Dedifferentiated amniotic fluid mesenchymal stem cell (primary cell): Measurements from ENCODE around the gene LRRC49.
A peak's percentile ranks its signal among the peaks of the same experiment; 100 is the strongest.
"Not testable (repeated sequence)": the region's sequence is repeated elsewhere in the genome, so short reads cannot be mapped to it uniquely, and the experiment has no call there.

Experiments
- DNase-seq: peaks from one replicate; pipeline ENCODE4 v3.0.0-alpha.2; 2016; ENCODE audit errors: extremely low spot score

LRRC49 gene, protein sequence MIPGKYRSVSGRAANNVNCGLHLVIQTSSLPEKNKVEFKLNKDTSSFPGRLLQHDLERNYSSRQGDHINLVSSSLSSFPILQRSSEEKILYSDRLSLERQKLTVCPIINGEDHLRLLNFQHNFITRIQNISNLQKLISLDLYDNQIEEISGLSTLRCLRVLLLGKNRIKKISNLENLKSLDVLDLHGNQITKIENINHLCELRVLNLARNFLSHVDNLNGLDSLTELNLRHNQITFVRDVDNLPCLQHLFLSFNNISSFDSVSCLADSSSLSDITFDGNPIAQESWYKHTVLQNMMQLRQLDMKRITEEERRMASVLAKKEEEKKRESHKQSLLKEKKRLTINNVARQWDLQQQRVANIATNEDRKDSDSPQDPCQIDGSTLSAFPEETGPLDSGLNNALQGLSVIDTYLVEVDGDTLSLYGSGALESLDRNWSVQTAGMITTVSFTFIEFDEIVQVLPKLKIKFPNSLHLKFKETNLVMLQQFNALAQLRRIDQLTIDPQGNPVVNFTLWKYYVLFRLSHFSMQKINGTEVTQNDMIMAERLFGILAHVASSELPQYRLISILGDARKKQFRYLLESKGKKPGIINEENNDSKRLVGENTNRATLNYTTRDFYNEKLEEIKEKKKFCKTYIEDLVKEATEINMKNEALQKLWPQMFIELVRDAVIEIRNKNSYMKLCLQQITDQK

DNA sequence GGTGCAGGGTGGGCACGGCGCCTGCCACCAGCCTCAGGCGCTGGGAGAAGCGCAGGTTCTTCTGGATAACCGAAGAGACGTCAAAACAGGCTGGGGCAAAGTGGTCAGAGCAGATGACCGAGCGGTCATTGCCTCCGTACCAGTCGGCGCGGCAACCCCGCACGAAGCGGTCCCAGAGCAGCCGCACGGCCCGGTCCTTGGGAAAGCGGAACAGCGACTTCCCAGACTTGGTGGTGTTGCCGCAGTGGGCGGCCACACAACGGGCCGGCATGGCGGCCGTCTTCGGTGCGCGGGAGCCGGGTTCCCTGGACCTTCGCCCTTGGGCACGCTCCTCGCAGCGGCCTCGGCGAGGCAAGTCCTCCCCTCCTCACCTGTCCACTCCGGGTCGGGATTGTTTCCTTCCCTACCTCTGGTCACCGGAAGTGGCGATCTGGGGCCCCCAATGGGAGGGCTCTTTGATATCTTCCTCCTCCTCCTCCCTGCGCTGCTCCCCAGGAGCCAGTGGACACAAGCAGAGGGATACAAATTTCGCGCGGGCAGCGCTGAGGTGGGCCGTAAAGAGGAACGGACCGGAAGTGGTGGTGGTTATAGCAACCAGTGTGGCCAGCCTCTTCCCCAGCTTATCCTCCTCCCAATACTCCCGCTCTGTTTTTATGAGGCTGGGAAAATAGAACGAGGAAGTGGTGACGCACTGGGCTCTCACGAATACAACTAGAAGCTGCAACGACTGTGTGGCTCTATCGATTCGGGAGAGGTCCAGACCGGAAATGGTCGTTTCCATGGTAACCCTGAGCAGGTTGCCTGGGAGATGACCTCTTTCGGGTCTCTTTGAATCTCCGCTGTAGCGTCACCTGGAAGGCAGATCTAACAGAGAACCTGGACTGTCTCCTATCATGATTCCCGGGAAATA is at the start of gene LRRC49, which contains the start of gene THAP10:
Gene LRRC49, plus strand, starts transcription at position 825 of the 910 bp plus-strand sequence. Its CDS starts 69 bp downstream, at position 894.
Gene THAP10, minus strand, starts transcription at position 432 of the 910 bp plus-strand sequence. Its CDS starts 161 bp downstream, at position 271.
- peak; percentile 89 for DNase-seq

DNA sequence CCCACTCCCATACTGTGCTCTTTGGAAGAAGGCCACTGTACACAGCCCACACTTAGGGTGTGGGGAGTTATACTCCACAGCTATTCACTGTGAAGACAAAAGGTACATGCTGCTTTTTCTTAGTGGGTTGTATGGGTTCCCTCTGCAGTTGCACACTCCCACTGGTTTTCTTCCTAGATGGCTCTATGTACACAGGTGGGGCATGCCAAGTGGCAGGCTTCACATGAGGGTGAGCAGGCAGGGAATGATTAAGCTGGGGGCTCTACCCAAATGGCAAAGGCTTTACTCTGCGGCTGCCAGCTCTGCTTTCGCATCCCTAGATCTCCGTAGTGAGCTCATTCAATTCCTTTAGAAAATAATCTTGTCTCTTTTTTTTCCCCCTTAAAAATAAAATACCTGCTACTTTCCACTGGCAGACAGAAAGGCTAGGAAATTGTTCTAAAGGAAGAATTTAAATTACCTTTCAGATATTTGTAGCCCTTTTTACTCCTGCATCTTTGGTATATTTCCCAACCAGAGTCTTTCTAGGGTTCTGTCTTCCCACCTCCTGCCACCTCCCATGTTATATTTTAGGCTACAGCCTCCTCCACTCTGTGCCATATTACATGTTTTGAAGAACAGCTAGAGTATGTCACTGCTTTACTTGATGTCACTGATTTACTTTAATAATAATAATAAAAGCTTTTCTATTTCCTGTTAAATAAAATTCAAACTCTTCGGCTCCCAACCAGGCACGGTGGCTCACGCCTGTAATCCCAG is 46.8 kb upstream of the LRRC49 start:
- no peak for DNase-seq

DNA sequence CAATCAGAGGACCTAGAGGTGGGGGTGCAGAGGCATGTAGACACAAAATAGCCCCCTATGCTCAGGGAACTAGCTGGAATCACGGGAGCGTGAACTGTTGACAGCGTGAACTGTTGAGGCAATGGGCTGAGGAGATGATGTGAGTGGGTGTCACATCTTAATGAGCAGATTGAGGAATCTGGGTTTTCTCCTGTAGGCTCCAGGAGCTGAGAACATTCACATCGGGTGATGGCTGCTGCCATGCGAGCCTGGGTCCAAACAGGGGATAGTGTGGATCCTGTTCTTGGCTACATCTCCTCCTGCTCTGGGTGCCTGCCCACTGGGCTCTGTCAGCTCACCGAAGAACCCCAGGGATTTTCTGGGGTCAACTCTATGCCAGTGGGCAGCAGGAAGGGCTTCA is 40.7 kb upstream of the LRRC49 start:
- no peak for DNase-seq

DNA sequence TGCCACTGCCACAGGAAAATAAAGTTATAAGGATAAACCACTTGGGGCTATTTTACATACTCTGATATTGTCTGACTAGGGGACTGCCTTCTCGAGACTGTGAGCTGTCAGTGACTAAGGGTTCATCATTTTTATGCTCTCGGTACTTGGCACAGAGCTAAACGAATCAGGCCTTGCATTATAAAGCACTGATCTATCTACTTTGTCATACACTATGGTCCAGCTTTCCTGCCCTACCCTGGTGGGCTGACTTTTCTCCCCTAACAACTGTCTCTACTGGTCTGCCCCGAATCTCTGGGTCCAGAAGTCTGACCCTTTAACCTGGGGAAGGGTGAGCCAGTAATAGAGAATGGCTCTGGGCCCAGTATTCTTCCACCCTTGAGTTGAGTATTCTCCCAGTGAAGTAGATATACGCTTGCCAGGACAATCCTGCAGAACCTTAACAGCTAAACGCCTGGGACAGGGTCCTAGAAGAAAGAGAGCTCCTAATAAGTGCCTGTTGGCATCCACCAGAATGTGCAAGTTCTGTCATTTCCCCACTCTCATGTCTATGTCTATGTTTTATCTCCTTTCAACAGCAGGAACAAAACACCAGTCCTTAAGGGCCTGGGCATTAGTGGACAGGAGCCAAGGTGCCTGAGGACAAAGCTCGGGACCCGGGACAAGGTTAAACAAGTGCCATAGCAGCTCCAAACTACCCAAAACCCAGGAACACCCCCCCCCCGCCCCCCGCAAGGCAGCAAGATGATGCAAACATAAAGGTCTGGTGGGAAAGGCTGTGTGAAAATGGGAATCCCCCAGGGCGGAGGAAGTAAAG is 39.9 kb upstream of the LRRC49 start:
- DNase-seq, result no peak

DNA sequence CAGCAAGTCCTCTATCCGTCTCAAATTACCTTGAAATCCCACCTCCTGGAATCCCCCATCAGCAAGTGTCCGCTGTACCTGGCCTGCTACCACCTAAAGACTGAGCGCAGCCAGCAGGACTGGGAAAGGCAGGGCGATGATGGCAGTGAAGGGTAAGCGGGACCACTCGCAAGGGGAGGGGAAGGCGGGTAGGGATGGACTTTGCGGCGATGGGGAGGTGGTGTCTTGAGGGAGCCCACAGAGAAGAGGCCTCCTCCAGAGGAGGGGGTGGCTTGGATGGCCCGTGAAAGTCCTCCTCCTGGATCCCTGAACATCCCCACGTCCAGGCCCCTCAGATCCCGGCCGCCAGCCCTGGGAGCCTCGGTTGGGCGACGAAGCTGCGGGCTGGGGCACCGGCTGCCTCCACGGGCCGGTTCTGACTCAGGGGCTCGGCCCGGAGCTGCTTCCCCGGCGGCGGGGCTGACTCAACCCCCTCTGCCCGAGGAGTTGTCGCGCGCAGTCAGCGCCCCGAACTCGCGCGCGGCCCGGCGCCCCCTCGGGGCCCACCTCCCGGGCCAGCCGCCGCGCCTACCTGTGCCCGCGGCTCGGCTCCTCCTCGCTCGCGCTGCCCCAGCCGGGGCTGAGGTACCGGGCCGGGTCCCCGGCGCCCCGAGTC is 39.2 kb upstream of the LRRC49 start:
- DNase-seq, result peak; percentile 49

DNA sequence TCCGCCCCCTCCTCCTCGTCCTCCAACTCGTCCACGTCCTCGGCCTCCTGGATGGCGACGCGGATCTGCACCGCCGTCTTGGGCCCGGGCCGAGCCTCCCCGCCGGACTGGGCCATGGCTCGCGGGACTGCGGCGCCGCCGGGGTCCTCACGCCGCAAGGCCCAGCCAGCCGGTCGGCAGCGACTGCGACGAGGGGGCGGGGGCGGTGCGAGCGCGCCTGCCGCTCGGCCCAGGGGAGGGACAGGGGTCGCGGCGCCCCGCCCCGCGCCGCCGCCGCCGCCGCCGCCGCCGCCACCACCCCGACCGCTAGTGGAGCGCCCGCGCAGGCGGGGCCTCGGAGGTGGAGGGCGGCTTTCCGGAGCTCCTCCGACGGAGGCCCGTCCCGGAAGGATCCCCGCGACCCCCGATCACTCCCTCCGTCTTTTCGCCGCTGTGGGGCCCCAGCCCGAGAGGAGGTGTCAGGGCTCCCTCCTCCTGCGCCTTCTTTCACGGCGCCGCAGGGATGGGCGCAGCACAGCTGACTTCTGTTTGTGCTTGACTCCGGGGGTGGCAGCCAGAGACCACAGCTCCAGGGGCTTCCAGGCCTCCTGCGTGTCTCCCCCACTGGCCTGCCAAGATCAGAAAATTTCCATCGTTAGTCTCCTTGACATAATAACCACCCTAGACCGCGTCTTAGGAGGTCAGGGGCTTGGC is 38.5 kb upstream of the LRRC49 start, which contains the start of gene LARP6:
Gene LARP6, minus strand, starts transcription at position 185 of the 693 bp plus-strand sequence. Its CDS starts 69 bp downstream, at position 116.
- DNase-seq, result no peak

DNA sequence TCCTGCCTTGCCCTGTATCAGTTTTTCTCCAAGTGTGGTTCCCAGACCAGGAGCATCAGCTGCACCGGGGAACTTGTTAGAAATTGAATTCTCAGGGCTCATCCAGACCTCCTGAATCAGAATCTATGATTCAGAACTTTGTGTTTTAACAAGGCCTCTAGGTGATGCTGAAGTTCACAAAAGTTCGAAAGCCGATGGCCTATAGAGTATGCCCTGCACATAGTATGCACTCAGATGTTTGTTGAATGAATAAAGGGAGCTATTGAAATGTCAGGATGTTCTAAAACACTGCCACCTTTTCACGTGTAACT is 38.0 kb upstream of the LRRC49 start:
- no peak for DNase-seq

DNA sequence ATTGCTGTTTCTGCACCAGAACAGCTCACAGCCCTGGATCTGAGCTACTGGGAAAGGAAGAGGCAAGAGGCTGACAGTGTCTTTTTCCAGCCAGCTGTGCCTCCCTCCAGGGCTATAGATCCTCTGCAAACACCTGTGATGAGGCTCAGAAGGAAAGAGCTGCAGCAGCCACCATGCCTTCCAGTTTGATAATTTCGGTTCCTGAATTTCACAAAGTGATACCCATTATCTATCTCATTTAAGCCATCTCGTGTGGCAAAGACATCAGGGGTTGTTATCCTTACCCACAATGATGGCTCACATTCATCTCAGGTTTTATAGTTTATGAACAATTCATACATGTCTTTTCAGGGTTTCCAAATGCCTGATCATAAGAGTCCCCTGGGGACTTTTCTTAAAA is 36.9 kb upstream of the LRRC49 start:
- DNase-seq, result no peak

DNA sequence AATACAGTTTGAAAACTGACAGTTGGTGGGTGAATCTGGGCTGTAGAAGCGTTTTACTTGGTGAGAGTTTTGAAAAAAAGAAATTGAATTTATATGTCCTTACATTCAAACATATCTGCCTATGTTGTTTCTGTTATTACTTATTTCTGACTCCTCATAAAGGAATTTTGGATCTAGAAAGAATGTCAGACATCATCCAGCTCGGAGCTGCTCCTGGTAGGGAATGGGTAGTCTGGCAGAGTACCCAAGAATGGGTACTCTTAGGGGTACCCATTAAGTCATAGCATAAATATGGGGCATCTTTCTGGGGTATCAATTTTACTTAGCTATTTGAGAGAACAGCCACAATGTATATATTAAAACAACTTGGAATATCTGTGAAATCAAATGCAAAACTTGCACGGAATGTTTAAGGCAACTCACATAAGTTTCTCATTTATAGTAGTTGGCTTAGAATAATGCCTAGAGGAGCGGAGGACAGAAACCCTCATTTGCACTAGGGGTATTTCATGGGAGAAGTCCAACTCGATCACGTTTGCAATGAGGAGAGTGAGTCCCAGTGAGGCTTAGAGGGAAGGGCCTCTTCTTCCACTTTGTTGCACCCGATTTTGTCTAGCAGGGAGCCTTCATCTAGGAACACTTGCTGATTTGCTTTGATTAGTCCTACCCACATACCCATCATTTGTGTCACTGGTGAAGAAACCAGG is 36.3 kb upstream of the LRRC49 start:
- peak; percentile 70 for DNase-seq

DNA sequence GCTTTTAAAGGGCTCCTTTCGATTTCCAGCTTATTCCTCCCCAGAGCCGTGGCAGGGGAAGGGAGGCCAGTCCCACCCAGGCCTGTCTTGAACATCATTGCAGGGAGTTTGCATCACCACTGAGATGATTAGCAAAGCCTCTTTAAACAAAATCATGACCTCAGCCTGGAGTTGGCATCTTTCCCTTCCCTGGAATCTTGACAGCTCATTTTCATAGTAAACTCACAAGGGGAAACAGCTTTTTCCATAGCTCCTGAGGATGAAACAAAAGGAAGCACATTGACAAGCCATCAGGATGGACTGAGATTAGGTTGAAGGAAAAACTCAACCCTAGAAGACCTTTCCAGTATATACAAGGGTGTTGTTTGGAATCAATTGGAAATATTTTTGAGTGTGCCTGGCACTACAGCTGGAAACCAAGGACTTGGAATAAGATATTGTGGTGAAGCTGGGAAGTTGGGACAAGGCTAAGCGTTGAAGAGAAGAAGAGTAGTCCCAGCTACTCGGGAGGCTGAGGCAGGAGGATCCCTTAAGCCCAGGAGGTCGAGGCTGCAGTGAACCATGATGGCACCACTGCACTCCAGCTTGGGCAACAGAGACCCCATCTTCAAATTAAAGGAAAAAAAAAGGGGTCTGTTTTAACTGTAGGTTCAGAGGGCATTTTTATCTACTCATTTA is 35.6 kb upstream of the LRRC49 start:
- peak; percentile 100 for DNase-seq

DNA sequence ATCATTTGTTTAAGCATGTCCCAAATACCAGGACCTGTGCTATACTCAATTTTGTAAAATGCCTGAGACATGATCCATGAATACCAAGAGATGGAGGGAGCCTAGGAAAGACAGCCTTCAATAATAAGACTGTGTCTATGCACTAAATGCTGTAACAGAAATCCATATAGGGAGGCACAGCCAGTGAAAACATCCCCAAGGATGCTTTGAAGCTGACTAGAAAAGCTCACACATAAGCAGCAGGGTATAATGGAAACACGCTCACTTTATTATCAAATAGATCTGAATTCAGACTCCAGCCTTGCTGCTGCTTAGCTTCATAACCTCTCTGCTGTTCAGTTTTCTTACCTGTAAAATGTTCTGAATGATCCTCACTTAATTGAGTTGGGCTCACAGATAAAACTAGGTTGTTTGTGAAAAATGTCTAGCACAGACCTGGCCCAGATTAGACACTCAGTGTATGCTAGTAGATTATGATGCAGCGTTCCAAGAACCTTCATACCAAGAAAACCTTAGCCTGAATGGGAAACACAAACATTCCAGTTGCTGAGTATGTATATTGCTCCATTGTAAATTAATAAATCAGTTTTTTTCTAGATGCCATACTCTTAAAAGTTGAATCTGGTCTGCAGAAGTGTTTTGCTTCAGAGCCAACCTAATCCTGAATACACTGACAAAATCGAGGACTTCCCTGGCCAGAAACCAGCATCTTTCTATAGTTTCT is 34.9 kb upstream of the LRRC49 start:
- DNase-seq, result no peak

DNA sequence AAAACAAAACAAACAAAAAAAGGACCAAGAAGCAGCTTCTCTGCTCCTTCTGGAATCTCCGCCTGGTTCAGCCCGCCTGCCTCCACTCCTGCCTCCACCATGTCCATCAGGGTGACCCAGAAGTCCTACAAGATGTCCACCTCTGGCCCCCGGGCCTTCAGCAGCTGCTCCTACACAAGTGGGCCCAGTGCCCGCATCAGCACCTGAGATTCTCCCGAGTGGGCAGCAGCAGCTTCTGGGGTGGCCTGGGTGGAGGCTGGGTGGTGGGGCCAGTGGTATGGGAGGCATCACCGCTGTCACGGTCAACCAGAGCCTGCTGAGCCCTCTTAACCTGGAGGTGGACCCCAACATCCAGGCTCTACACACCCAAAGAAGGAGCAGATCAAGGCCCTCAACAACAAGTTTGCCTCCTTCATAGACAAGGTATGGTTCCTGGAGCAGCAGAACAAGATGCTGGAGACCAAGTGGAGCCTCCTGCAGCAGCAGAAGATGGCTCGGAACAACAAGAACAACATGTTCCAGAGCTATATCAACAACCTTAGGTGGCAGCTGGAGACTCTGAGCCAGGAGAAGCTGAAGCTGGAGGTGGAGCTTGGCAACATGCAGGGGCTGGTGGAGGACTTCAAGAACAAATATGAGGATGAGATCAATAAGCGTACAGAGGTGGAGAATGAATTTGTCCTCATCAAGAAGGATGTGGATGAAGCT is 33.9 kb upstream of the LRRC49 start:
- not testable (repeated sequence) for DNase-seq

DNA sequence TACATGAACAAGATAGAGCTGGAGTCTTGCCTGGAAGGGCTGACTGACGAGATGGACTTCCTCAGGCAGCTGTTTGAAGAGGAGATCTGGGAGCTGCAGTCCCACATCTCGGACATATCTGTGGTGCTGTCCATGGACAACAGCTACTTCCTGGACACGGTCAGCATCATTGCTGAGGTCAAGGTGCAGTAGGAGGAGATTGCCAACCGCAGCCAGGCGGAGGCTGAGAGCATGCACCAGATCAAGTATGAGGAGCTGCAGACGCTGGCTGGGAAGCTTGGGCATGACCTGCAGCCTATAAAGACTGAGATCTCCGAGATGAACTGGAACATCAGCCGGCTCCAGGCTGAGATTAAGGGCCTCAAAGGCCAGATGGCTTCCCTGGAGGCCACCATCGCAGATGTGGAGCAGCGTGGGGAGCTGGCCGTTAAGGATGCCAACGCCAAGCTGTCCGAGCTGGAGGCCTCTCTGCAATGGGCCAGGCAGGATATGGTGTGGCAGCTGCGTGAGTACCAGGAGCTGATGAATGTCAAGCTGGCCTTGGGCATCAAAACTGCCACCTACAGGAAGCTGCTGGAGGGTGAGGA is 33.2 kb upstream of the LRRC49 start:
- DNase-seq, result no peak

DNA sequence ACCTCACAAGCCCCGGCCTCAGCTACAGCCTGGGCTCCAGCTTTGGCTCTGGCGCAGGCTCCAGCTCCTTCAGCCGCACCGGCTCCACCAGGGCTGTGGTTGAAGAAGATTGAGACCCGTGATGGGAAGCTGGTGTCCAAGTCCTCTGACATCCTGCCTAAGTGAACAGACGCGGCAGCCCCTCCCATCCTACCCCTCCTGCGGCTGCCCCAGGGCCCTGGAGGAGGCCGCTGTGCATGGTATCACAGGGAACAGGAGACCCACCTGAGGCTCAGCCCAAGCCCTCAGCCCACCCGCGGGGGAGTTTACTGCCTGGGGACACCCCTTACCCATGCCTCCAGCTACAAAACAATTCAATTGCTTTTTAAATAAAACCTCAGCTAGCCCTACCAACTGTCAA is 32.6 kb upstream of the LRRC49 start:
- DNase-seq, result no peak

DNA sequence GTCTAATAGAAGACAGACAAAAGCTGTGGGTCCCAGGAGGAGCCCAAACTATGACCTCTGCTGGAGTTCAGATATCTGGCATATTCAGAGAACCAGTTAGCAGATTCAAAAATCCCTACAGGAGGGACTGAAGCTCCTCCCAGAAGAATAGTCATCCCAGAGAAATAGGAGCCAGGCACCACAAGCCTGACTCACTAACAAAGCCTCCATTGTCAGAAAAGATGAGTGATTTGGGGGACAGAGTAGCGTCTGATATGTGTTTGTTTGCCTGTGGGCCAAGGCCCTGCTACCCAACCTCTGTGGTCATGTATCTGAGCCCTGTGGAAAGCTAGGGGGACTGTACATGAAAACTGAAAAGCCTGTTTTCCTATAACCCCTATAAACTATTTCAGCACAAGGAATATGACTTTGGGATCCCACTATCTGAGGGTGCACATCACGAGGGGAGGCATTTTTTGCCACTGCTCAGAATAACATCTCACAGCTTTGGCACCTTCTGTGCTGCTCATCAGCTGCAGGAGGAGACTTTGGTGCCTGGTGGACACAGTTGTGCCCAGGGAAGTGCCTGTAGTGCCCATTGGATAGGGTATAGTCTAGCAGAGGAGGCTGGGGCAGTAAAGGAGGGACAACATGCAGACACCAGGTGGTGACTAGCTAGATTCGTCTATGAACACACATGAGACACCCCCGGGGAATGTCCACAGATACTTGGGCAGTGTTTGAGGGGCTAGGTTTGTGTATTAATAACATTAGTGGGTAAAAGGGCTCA is 29.0 kb upstream of the LRRC49 start:
- peak; percentile 69 for DNase-seq
